Testis (tissue), 2 donors: ENCODE results near the gene SHROOM3.

Source experiments
- POLR2A ChIP-seq: fragments of 450-650 bp; IDR thresholded peaks from one replicate; pipeline ENCODE4 v1.6.1; 2017; ENCODE audit warnings: antibody characterized with exemption, mild to moderate bottlenecking, moderate library complexity
- TF ChIP-seq, protein P1 (sequence below), 3 experiments: fragments of 450-650 bp in 2 of 3; fragments of 200-600 bp in 1 of 3; sonication (generic) in 1 of 3; IDR thresholded peaks; one replicate each; pipeline ENCODE4 v1.5.1; 2016 to 2019; ENCODE audit warnings: antibody characterized with exemption in 3 of 3, mild to moderate bottlenecking in 2 of 3, moderate library complexity in 1 of 3

DNA sequence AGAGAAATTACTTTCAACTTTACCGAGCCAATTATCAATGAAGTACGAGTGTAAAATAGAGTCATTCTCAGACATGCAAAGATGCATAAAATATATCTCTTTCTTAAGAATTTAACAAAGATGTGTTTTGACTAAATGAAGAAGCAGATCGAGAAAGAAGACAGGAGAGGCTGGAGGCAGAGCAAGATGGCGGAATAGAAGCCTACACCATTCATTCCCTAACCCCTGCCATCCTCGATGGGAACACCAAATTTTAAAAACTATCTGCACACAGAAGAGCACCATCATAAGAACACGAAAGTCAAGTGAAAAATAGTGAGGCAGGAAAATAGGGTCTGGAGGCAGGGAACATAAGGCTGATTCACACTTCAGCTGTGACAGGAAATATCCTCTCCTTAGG is 49.1 kb upstream of the SHROOM3 start:
- TF ChIP-seq, protein P1, sequence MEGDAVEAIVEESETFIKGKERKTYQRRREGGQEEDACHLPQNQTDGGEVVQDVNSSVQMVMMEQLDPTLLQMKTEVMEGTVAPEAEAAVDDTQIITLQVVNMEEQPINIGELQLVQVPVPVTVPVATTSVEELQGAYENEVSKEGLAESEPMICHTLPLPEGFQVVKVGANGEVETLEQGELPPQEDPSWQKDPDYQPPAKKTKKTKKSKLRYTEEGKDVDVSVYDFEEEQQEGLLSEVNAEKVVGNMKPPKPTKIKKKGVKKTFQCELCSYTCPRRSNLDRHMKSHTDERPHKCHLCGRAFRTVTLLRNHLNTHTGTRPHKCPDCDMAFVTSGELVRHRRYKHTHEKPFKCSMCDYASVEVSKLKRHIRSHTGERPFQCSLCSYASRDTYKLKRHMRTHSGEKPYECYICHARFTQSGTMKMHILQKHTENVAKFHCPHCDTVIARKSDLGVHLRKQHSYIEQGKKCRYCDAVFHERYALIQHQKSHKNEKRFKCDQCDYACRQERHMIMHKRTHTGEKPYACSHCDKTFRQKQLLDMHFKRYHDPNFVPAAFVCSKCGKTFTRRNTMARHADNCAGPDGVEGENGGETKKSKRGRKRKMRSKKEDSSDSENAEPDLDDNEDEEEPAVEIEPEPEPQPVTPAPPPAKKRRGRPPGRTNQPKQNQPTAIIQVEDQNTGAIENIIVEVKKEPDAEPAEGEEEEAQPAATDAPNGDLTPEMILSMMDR (IDR thresholded peaks at IDR 0.05): no peak
- TF ChIP-seq POLR2A: no peak
